Smooth muscle cell (in vitro differentiated cells): Measurements from ENCODE around the gene TMEM74B. TPM values are rescaled to one million over a fixed set of nuclear protein-coding genes. Genes with fewer than 3 reads are reported as not detected.

Experiments
- DNase-seq: peaks from one replicate; lab custom pipeline; 2025; ENCODE audit not compliant: unreplicated experiment; lab: John Stamatoyannopoulos, UW
- H2AFZ ChIP-seq: fragments of 200-600 bp; sonication (generic); 2 replicates; pipeline ENCODE4 v1.6.0; 2016; ENCODE audit warnings: antibody characterized with exemption, low read depth, mild to moderate bottlenecking
- H3F3A ChIP-seq: fragments of 200-600 bp; sonication (generic); 2 replicates; pipeline ENCODE4 v1.6.0; 2017; ENCODE audit warnings: antibody characterized with exemption, low read depth
- H3K27ac ChIP-seq: fragments of 200-600 bp; sonication (generic); 2 replicates; pipeline ENCODE4 v1.5.1; 2016; ENCODE audit warnings: low read depth, mild to moderate bottlenecking
- H3K27me3 ChIP-seq: fragments of 200-600 bp; sonication (generic); 2 replicates; pipeline ENCODE4 v1.6.1; 2016; ENCODE audit warnings: low read depth, mild to moderate bottlenecking
- H3K36me3 ChIP-seq: fragments of 200-600 bp; sonication (generic); 2 replicates; pipeline ENCODE4 v1.5.1; 2016; ENCODE audit warnings: low read depth
- H3K4me1 ChIP-seq: fragments of 200-600 bp; sonication (generic); 2 replicates; pipeline ENCODE4 v1.5.1; 2016; ENCODE audit warnings: low read depth
- H3K4me2 ChIP-seq: fragments of 200-600 bp; sonication (generic); 2 replicates; pipeline ENCODE4 v1.6.0; 2016; ENCODE audit warnings: mild to moderate bottlenecking
- H3K4me3 ChIP-seq: fragments of 200-600 bp; sonication (generic); 2 replicates; pipeline ENCODE4 v1.5.1; 2016; ENCODE audit warnings: mild to moderate bottlenecking
- H3K79me2 ChIP-seq: fragments of 200-600 bp; sonication (generic); 2 replicates; pipeline ENCODE4 v1.6.0; 2016; ENCODE audit warnings: low read depth, mild to moderate bottlenecking
- H3K9ac ChIP-seq: fragments of 200-600 bp; sonication (generic); 2 replicates; pipeline ENCODE4 v1.6.0; 2016; ENCODE audit warnings: low read depth
- H3K9me3 ChIP-seq: fragments of 200-600 bp; sonication (generic); replicated peaks from 2 replicates; pipeline ENCODE4 v1.5.1; 2016; ENCODE audit warnings: low read depth
- H4K20me1 ChIP-seq: fragments of 200-600 bp; sonication (generic); 2 replicates; pipeline ENCODE4 v1.6.0; 2016; ENCODE audit warnings: low read depth
- WGBS: methylation state at CpG from one replicate; pipeline ENCODE4 v1.1.7; 2016; ENCODE audit warnings: low lambda C conversion rate; 5-methylcytosine and 5-hydroxymethylcytosine counted together
- polyA plus RNA-seq: library from polyadenylated mRNA; unstranded; fragments of >200 nt; fragmentation: Nextera tagmentation; extraction: Ambion mirVana; gene quantifications from 2 replicates; pipeline ENCODE4 v1.2.1, GENCODE V29; 2016
- total RNA-seq: library from RNA; depleted of rRNA; stranded (reverse); fragments of >200 nt; gene quantifications from 2 replicates; pipeline ENCODE4 v1.2.3, GENCODE V29; 2014
- TF ChIP-seq, protein P1 (sequence below): fragments of 200-600 bp; sonication (generic); IDR thresholded peaks from 2 replicates; pipeline ENCODE4 v1.5.1; 2017; ENCODE audit warnings: borderline replicate concordance, mild to moderate bottlenecking, antibody characterized with exemption; ENCODE audit not compliant: insufficient read depth, poor library complexity, severe bottlenecking

TMEM74B gene
- total and polyA plus RNA-seq, 2 experiments from 2014 or later, result 0.94 TPM; not detected in 1

GRCh38 chr20:1207293-1207878 is 22.6 kb upstream of the TMEM74B start:
- peaks cover 22% of the 10 kb centered on the region for H3K27me3 ChIP-seq
- no peak for DNase-seq
- H3K9me3 ChIP-seq, result no peaks in the 10 kb centered on the region
- no peaks in the 10 kb centered on the region for H4K20me1 ChIP-seq
- H3K36me3 ChIP-seq, result no peaks in the 10 kb centered on the region
- H3K4me1 ChIP-seq, result no peaks in the 10 kb centered on the region
- 91% methylated on average over 3 of the region's 3 CpGs for WGBS
- H2AFZ ChIP-seq, result no peak overlapping the region
- H3K9ac ChIP-seq, result no peak overlapping the region
- H3K79me2 ChIP-seq, result no peaks in the 10 kb centered on the region
- H3F3A ChIP-seq, result no peaks in the 10 kb centered on the region
- H3K27ac ChIP-seq, result no peak overlapping the region
- TF ChIP-seq, protein P1, sequence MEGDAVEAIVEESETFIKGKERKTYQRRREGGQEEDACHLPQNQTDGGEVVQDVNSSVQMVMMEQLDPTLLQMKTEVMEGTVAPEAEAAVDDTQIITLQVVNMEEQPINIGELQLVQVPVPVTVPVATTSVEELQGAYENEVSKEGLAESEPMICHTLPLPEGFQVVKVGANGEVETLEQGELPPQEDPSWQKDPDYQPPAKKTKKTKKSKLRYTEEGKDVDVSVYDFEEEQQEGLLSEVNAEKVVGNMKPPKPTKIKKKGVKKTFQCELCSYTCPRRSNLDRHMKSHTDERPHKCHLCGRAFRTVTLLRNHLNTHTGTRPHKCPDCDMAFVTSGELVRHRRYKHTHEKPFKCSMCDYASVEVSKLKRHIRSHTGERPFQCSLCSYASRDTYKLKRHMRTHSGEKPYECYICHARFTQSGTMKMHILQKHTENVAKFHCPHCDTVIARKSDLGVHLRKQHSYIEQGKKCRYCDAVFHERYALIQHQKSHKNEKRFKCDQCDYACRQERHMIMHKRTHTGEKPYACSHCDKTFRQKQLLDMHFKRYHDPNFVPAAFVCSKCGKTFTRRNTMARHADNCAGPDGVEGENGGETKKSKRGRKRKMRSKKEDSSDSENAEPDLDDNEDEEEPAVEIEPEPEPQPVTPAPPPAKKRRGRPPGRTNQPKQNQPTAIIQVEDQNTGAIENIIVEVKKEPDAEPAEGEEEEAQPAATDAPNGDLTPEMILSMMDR, result no peak
- no peak overlapping the region for H3K4me2 ChIP-seq
- H3K4me3 ChIP-seq, result no peak overlapping the region

GRCh38 chr20:1206366-1207148 is 21.8 kb upstream of the TMEM74B start:
- Histone ChIP-seq H3K27ac (no peak overlapping the region), H3K9ac (no peak overlapping the region), H3K4me1 (no peaks in the 10 kb centered on the region), H2AFZ (no peak overlapping the region), H3K9me3 (no peaks in the 10 kb centered on the region), H3F3A (no peaks in the 10 kb centered on the region), H4K20me1 (no peaks in the 10 kb centered on the region), H3K36me3 (no peaks in the 10 kb centered on the region), H3K4me2 (no peak overlapping the region), H3K79me2 (no peaks in the 10 kb centered on the region), H3K27me3 (peaks cover 22% of the 10 kb centered on the region), H3K4me3 (no peak overlapping the region)
- no peak for DNase-seq
- TF ChIP-seq, protein P1, result no peak
- WGBS, result 88% methylated on average over 19 of the region's 19 CpGs

GRCh38 chr20:1205802-1206201 is 21.0 kb upstream of the TMEM74B start:
- H3K4me1 ChIP-seq, result no peaks in the 10 kb centered on the region
- H3K4me2 ChIP-seq, result no peak overlapping the region
- no peak overlapping the region for H3K27ac ChIP-seq
- WGBS, result 96% methylated on average over 8 of the region's 8 CpGs
- H3F3A ChIP-seq, result no peaks in the 10 kb centered on the region
- H3K4me3 ChIP-seq, result no peak overlapping the region
- H3K9ac ChIP-seq, result no peak overlapping the region
- H2AFZ ChIP-seq, result no peak overlapping the region
- DNase-seq, result no peak
- no peaks in the 10 kb centered on the region for H4K20me1 ChIP-seq
- H3K79me2 ChIP-seq, result no peaks in the 10 kb centered on the region
- TF ChIP-seq, protein P1, result no peak
- H3K9me3 ChIP-seq, result no peaks in the 10 kb centered on the region
- peaks cover 22% of the 10 kb centered on the region for H3K27me3 ChIP-seq
- no peaks in the 10 kb centered on the region for H3K36me3 ChIP-seq

- H3K9ac ChIP-seq, result no peak overlapping the region
- H3K27me3 ChIP-seq, result peaks cover 14% of the 10 kb centered on the region
- TF ChIP-seq, protein P1, result no peak
- H3K79me2 ChIP-seq, result no peaks in the 10 kb centered on the region
- H3K9me3 ChIP-seq, result no peaks in the 10 kb centered on the region
- no peak overlapping the region for H3K4me3 ChIP-seq
- H4K20me1 ChIP-seq, result no peaks in the 10 kb centered on the region
- no peak overlapping the region for H3K4me2 ChIP-seq
- no peak overlapping the region for H3K27ac ChIP-seq
- H3K36me3 ChIP-seq, result no peaks in the 10 kb centered on the region
- H3F3A ChIP-seq, result no peaks in the 10 kb centered on the region
- no peak for DNase-seq
- no peaks in the 10 kb centered on the region for H3K4me1 ChIP-seq
- H2AFZ ChIP-seq, result no peak overlapping the region
- 93% methylated on average over 2 of the region's 2 CpGs for WGBS
Observed at GRCh38 chr20:1204576-1204975, 19.8 kb upstream of the TMEM74B start.
